HAP-1 (cell line): ENCODE data around the gene MCL1.

Experiments used
- DNase-seq, 2 experiments: peaks; one replicate each; pipeline ENCODE4 v3.0.0-alpha.2; 2016 to 2020; ENCODE audit warnings: low spot score in 2 of 2
- H3K27me3 ChIP-seq: fragments of 250-450 bp; sonication (Bioruptor Pico); 2 replicates; pipeline ENCODE4 v1.5.1; 2020; ENCODE audit warnings: low read depth, mild to moderate bottlenecking, moderate library complexity
- H3K36me3 ChIP-seq: fragments of 250-450 bp; sonication (Bioruptor Pico); replicated peaks from 2 replicates; pipeline ENCODE4 v1.5.1; 2020; ENCODE audit warnings: mild to moderate bottlenecking
- H3K4me1 ChIP-seq: fragments of 250-450 bp; sonication (Bioruptor Pico); 2 replicates; pipeline ENCODE4 v1.5.1; 2020; ENCODE audit warnings: mild to moderate bottlenecking
- H3K4me3 ChIP-seq: fragments of 250-450 bp; sonication (Bioruptor Pico); 2 replicates; pipeline ENCODE4 v1.5.1; 2020; ENCODE audit warnings: mild to moderate bottlenecking, moderate library complexity
- H3K9me3 ChIP-seq: fragments of 250-450 bp; sonication (Bioruptor Pico); 2 replicates; pipeline ENCODE4 v1.5.1; 2020; ENCODE audit warnings: mild to moderate bottlenecking, moderate library complexity
- in situ Hi-C: fragments of 300-500 bp; cut with MboI; formaldehyde crosslinking; loops from 3 replicates; pipeline ENCODE4 v1.14.3; 2020; ENCODE audit warnings: low sequenced_read_pairs, inconsistent platforms, mixed read lengths

MCL1 gene

GRCh38 chr1:150537732-150538684 lies 41.4 kb downstream of the MCL1 start:
- no peaks in the 10 kb centered on the region for H3K9me3 ChIP-seq
- no peaks in the 10 kb centered on the region for H3K36me3 ChIP-seq
- DNase-seq, result peak in 1 of 2 experiments; percentile 20
- in situ Hi-C loops, result no loop called here
- no peak overlapping the region for H3K4me3 ChIP-seq
- no peaks in the 10 kb centered on the region for H3K27me3 ChIP-seq
- no peaks in the 10 kb centered on the region for H3K4me1 ChIP-seq

GRCh38 chr1:150536836-150537731 lies 42.3 kb downstream of the MCL1 start:
- no peak for DNase-seq
- in situ Hi-C loops, result no loop called here

GRCh38 chr1:150535511-150536287 lies 43.7 kb downstream of the MCL1 start:
- H3K36me3 ChIP-seq, result no peaks in the 10 kb centered on the region
- no peaks in the 10 kb centered on the region for H3K4me1 ChIP-seq
- DNase-seq, result no peak
- H3K27me3 ChIP-seq, result no peaks in the 10 kb centered on the region
- in situ Hi-C loops, result no loop called here
- H3K4me3 ChIP-seq, result no peak overlapping the region
- H3K9me3 ChIP-seq, result no peaks in the 10 kb centered on the region

More at GRCh38 chr1:150536836-150537731, 42.3 kb downstream of the MCL1 start:
- no peaks in the 10 kb centered on the region for H3K4me1 ChIP-seq
- H3K9me3 ChIP-seq, result no peaks in the 10 kb centered on the region
- no peak overlapping the region for H3K4me3 ChIP-seq
- no peaks in the 10 kb centered on the region for H3K36me3 ChIP-seq
- H3K27me3 ChIP-seq, result no peaks in the 10 kb centered on the region

GRCh38 chr1:150534002-150534401 lies 45.4 kb downstream of the MCL1 start:
- DNase-seq, result no peak
- in situ Hi-C loops, result no loop called here
- Histone ChIP-seq H3K4me3 (no peak overlapping the region), H3K4me1 (no peaks in the 10 kb centered on the region), H3K27me3 (no peaks in the 10 kb centered on the region), H3K9me3 (no peaks in the 10 kb centered on the region), H3K36me3 (no peaks in the 10 kb centered on the region)

- in situ Hi-C loops, result no loop called here
Measured at GRCh38 chr1:150532860-150533259, 46.5 kb downstream of the MCL1 start.

GRCh38 chr1:150530491-150531159 lies 48.8 kb downstream of the MCL1 start:
- Histone ChIP-seq H3K4me3 (no peak overlapping the region), H3K27me3 (no peaks in the 10 kb centered on the region), H3K9me3 (no peaks in the 10 kb centered on the region), H3K4me1 (no peaks in the 10 kb centered on the region), H3K36me3 (no peaks in the 10 kb centered on the region)
- in situ Hi-C loops, result no loop called here
- DNase-seq, result no peak

More at GRCh38 chr1:150532860-150533259, 46.5 kb downstream of the MCL1 start:
- no peaks in the 10 kb centered on the region for H3K4me1 ChIP-seq
- no peak for DNase-seq
- H3K4me3 ChIP-seq, result no peak overlapping the region
- no peaks in the 10 kb centered on the region for H3K9me3 ChIP-seq
- H3K27me3 ChIP-seq, result no peaks in the 10 kb centered on the region
- no peaks in the 10 kb centered on the region for H3K36me3 ChIP-seq

- Histone ChIP-seq H3K4me1 (no peaks in the 10 kb centered on the region), H3K9me3 (no peaks in the 10 kb centered on the region), H3K27me3 (no peaks in the 10 kb centered on the region), H3K4me3 (no peak overlapping the region), H3K36me3 (no peaks in the 10 kb centered on the region)
- in situ Hi-C loops, result no loop called here
- no peak for DNase-seq
Measured at GRCh38 chr1:150529017-150529416, 50.4 kb downstream of the MCL1 start.

GRCh38 chr1:150528196-150528595 lies 51.2 kb downstream of the MCL1 start:
- in situ Hi-C loops, result no loop called here
- Histone ChIP-seq H3K4me3 (no peak overlapping the region), H3K9me3 (no peaks in the 10 kb centered on the region), H3K36me3 (no peaks in the 10 kb centered on the region), H3K27me3 (no peaks in the 10 kb centered on the region), H3K4me1 (no peaks in the 10 kb centered on the region)
- no peak for DNase-seq

GRCh38 chr1:150525348-150525747 lies 54.1 kb downstream of the MCL1 start:
- Histone ChIP-seq H3K9me3 (no peaks in the 10 kb centered on the region), H3K27me3 (no peaks in the 10 kb centered on the region), H3K4me1 (no peaks in the 10 kb centered on the region), H3K36me3 (no peaks in the 10 kb centered on the region), H3K4me3 (no peak overlapping the region)
- no peak for DNase-seq
- in situ Hi-C loops, result no loop called here
